Measurements from ENCODE around the gene GSK3B.
"Not testable (repeated sequence)": the region's sequence is repeated elsewhere in the genome, so short reads cannot be mapped to it uniquely, and the experiment has no call there.

Gene GSK3B

GRCh38 chr3:120053647-120054046, 40.6 kb downstream of the GSK3B start:
- DNase-seq (ENCODE audit: low spot score), result not testable (repeated sequence)

- no peak for DNase-seq (ENCODE audit: low spot score)
Observed at GRCh38 chr3:120052677-120053076, 41.6 kb downstream of the GSK3B start.

DNA sequence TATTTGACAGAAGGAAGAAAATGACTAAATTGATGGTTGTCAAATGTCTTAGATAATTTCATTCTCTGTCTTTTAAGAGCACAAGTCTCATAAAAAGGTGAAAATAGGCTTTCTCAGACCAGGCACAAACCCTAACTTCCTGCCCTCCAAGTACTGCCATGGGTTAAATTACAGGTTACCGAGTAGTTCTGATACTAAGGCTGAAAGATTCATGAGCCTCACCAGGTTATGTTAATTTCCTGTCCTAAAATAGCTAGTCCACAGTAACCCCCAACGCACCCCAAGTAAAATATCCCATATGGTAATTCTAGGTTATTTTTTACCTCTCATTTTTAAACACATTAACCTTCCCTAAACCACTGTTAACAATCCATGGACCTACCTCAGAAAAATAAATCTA, 42.0 kb downstream of the GSK3B start:
- no peak for DNase-seq (ENCODE audit: low spot score)

DNA sequence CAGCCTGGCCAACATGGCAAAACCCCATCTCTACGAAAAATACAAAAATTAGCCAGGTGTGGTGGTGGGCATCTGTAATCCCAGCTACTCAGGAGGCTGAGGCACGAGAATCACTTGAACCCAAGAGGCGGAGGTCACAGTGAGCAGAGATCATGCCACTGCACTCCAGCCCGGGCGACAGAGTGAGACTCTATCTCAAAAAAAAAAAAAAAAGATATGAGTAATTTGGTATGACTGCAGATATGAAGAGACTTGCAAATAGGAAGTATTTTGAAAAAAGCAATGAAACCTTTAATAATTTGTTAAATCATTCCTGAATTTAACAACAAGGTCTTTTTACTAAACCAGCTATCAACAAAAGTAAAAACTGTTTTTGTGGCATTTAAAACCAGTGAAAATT, 42.7 kb downstream of the GSK3B start:
- not testable (repeated sequence) for DNase-seq (ENCODE audit: low spot score)

DNA sequence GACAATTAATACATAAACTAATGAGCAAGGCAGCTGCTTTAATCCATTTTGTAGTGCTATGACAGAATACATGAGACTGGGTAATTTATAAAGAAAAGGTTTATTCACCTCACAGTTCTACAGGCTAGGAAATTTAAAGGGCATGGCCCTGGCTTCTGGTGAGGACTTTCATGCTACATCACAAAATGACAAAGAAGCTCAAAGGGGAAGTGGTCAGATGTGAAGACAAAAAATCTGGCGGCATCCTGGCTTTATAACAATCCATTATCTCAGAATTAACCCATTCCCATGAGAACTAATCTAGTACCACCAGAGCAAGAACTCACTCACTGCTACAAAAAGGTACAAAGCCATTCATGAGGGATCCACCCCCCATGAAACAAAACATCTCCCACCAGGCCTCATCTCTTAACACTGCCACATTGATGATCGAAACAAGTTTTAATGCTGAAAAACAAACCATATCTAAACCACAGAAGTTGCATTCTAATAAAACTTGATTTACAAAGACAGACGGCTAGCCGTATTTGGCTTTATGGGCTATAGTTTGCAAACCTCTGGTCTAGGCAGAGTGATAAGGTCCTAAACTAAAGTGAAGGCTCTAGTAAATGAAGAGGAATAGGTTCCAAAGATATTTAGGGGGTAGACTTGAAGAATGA, 44.2 kb downstream of the GSK3B start:
- DNase-seq (ENCODE audit: low spot score), result no peak

DNA sequence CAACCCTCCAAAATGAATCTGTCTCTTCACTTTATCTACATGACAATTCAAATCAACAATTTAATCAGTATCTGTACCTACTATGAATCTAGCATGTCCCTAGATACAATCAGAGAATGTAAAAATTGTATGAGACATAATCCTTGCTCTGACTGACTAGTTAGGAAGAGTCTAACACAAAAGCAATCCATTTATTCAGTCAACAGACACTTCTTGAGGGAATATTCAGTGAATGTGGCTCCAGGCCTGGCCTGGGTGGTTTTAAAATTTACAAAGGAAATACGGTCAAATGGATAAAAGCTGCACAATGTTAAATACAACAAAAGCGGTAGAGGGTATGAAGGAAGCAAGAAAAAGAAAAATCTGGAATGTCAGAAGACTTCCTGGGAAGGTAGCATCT, 45.2 kb downstream of the GSK3B start:
- DNase-seq (ENCODE audit: low spot score), result no peak

GRCh38 chr3:120048355-120049041, 45.7 kb downstream of the GSK3B start:
- no peak for DNase-seq (ENCODE audit: low spot score)

- DNase-seq (ENCODE audit: low spot score), result no peak
Observed at GRCh38 chr3:120047686-120048085, 46.6 kb downstream of the GSK3B start.

DNA sequence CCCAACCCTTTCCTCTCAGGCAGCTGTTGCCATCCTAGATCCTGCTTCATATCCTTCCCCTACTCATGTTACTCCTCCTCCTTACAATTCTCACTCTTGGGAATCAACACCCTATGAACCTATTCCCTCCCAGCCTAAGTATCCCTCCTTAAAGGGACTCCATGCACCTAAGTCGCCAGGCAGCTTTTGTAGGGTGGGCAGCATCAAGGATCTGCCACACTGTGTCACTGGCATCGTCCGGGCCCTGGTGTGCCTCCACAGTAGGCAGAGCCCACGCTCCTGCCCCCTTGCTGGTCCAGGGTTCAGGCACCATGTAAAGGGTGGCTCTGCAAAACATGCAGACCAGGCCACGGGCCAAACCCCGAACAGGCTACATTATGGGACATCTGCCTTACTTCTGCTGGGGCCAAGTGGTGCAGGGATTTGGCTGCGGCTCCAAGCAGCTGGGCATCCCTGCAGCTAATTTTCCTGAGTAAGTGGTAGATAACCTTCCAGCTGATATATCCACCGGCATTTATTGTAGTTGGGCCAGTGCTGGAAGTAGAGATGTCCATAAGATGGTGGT, 53.4 kb downstream of the GSK3B start:
- no peak for DNase-seq (ENCODE audit: low spot score)

DNA sequence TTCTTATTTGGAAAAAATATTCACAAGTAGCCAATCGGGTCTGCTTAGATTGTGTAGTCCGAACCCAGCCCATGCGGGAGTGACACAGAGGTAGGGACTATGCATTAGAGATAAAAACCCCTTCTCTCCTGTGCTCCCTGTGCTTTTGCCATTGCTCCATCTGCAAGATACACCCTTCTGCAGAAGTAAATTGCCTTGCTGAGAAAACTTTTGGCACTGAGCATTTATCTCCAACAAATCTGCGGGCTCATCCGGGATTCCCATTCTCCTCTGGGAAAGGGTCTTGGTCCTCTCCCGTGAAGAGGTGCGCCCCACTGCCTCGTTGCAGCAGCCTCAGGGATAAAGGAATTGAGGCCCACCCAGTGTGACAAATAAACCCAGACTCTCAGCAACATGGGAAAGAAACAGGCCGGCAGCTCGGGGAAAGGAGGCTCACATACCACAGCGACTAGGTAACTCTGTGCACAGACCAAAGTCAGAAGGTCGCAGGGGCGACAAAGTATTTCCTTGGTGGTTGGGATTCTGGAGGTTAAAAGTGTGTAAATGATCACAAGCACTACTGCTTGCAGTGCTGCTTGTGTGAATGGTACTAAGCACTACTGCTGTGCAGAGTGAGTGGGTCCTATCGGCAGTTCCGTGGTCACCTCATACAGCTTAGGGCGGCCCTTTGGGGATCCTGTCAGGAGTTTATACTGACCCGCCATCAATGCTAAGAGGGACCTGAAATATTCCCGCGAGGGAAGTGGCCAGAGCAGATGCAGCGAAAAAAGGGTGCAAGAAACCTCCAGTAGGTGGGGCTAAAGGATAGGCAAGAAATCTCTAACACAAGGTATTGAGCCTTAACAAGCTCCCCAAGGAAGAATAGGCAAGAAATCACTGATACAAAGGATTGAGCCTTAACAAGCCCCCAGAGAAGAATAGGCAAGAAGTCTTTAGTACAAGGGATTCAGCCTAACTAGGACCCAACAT, 54.3 kb downstream of the GSK3B start:
- no peak for DNase-seq (ENCODE audit: low spot score)

- DNase-seq (ENCODE audit: low spot score), result no peak
Observed at GRCh38 chr3:120033596-120033995, 60.7 kb downstream of the GSK3B start.

DNA sequence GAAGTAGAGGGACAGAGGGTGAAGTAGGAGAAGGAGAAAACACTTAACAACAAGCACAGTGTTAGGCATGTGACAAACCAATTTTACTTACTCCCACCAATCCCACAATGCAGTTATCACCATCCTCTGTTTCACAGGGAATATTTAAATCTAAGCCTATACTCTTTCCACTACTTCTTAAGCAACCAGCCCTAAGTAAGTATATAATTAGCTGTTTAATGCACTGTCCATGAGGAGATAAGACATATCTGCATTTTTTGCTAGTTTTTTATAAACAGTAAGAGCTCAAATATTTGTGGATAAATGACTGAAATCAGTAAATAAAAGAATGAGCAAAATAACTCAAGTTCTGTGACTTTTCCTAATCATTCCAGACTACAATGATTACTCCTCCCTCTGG, 62.7 kb downstream of the GSK3B start:
- DNase-seq (ENCODE audit: low spot score), result no peak

DNA sequence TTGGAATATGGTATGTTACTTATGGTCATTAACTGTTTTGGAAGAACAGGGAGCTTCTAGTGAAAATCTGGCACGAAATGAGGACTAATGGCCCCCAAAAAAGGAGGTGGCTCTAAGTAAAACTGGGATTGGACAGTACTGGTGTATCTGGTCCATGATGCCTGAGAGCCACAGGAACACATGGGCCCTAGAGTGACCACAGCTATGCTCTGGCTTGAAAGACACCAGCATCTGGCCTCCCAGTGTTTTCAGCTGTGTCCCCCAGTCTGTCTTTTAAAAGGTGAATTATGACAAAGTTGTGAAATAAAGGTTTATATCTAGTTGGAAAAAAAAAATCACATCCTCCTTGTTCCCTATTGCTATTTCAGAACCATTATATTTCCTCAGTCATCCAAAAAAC, 64.5 kb downstream of the GSK3B start:
- no peak for DNase-seq (ENCODE audit: low spot score)

- DNase-seq (ENCODE audit: low spot score), result no peak
Observed at GRCh38 chr3:120028271-120029047, 65.8 kb downstream of the GSK3B start.

DNA sequence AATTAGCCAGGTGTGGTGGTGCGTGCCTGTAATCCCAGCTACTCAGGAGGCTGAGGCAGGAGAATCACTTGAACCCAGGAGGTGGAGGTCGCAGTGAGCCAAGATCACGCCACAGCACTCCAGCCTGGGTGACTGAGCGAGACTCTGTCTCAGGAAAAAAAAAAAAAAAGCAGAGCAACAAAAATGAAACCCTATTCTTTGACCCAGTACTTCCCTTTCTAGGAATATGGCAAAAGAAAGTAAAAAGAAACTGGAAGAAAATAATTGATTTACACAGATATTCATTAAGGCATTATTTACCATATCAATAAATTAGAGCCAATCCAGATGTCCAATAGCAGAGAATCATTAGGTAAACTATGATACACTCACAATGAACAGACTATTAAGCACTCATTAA, 67.0 kb downstream of the GSK3B start:
- no peak for DNase-seq (ENCODE audit: low spot score)

- DNase-seq (ENCODE audit: low spot score), result peak; percentile 21
Observed at GRCh38 chr3:120025520-120025919, 68.7 kb downstream of the GSK3B start.

GRCh38 chr3:120024103-120024502, 70.1 kb downstream of the GSK3B start:
- DNase-seq (ENCODE audit: low spot score), result no peak

- no peak for DNase-seq (ENCODE audit: low spot score)
Observed at GRCh38 chr3:120022729-120023128, 71.5 kb downstream of the GSK3B start.

GRCh38 chr3:120021523-120021922, 72.7 kb downstream of the GSK3B start:
- DNase-seq (ENCODE audit: low spot score), result no peak

- DNase-seq (ENCODE audit: low spot score), result no peak
Observed at GRCh38 chr3:120018299-120018698, 75.9 kb downstream of the GSK3B start.

DNA sequence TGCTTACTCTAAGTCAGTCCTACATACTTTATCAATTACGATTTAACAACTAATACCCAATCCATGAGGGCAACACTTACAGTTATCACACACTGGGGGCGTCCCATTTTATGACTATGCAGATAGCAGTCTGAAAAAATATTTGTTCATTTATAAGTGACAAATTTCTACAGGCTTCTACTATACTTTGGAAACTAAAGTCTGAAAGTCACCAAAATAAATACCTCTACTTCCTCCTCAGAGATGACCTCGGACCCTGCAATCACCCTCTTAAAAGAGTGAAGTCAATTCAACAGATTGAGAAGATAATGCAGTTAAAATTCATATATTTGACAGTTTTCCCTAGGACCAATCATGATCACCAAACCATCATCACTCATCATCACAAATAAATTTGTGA, 76.6 kb downstream of the GSK3B start:
- no peak for DNase-seq (ENCODE audit: low spot score)

DNA sequence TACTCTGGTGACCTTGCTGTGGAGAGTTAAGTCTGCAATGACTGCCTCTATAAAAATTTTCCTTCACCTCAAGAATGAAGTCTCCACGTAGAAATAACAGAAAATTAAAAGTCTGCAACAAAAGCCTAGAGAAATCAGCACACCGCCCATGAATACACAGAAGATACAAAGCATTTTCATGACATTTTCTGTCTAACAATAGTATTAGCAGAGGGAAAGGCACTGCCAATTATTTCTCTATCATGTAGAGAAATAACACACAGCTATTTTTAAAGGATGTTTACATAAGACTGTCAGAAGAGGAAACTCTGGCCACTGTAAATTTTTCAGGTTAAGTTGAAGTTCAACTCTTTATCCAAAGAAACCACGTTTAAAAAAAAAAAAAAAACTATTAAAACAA, 80.8 kb downstream of the GSK3B start:
- DNase-seq (ENCODE audit: low spot score), result no peak

Measured in RKO (cell line).